IMR-90 (cell line): ENCODE measurements around the gene ANKRD11. TPM values are rescaled to one million over a fixed set of nuclear protein-coding genes. Genes with fewer than 3 reads are reported as not detected.

ENCODE experiments used
- ATAC-seq: fragments of 200-7000 bp; cut with Tn5 transposase; 2 replicates; pipeline ENCODE4 v1.9.1; 2020; ENCODE audit warnings: low read depth, mild to moderate bottlenecking, moderate library complexity
- BruUV-seq: library from RNA; stranded (reverse); fragments of 400-500 nt; replicated peaks from 2 replicates; lab custom pipeline; 2021; lab: Mats Ljungman, UMichigan
- CTCF ChIA-PET: fragments of 300-600 bp; formaldehyde crosslinking; extraction: SDS; loops from one replicate; lab custom pipeline; 2021; ENCODE audit warnings: antibody characterized with exemption; lab: Yijun Ruan, JAX
- POLR2A ChIA-PET: fragments of 300-600 bp; sonication (Branson Sonifier 250); formaldehyde crosslinking; loops from one replicate; lab custom pipeline; 2022; ENCODE audit warnings: antibody characterized with exemption; ENCODE audit not compliant: unreplicated experiment; lab: Charles Lee
- DNase-seq: peaks from one replicate; pipeline ENCODE4 v3.0.0; 2013
- H2AFZ ChIP-seq: replicated peaks from 2 replicates; pipeline ENCODE3; 2013; ENCODE audit warnings: low read length, mild to moderate bottlenecking; ENCODE audit not compliant: poor library complexity
- H2AK5ac ChIP-seq: 2 replicates; pipeline ENCODE4 v1.6.1; 2013; ENCODE audit warnings: low read depth, low read length, inconsistent platforms
- H2AK9ac ChIP-seq: replicated peaks from 2 replicates; pipeline ENCODE3; 2013; ENCODE audit warnings: mild to moderate bottlenecking, low read depth, low read length, moderate library complexity; ENCODE audit not compliant: poor library complexity
- H2BK120ac ChIP-seq: 2 replicates; pipeline ENCODE4 v1.6.1; 2013; ENCODE audit warnings: low read depth, low read length, inconsistent platforms
- H2BK15ac ChIP-seq: 3 replicates; pipeline ENCODE4 v1.6.1; 2013; ENCODE audit warnings: low read depth, low read length, inconsistent platforms
- H2BK20ac ChIP-seq: 2 replicates; pipeline ENCODE4 v1.6.1; 2013; ENCODE audit warnings: low read depth, mild to moderate bottlenecking, inconsistent platforms, low read length, moderate library complexity
- H2BK5ac ChIP-seq: 2 replicates; pipeline ENCODE4 v1.6.1; 2013; ENCODE audit warnings: mild to moderate bottlenecking, low read depth, low read length, inconsistent platforms; ENCODE audit not compliant: poor library complexity, severe bottlenecking
- H3K14ac ChIP-seq: replicated peaks from 2 replicates; pipeline ENCODE4 v1.6.1; 2013; ENCODE audit warnings: low read depth, low read length, inconsistent platforms
- H3K18ac ChIP-seq: 2 replicates; pipeline ENCODE4 v1.6.1; 2013; ENCODE audit warnings: low read depth, low read length, control low read depth
- H3K23ac ChIP-seq: 2 replicates; pipeline ENCODE4 v1.6.1; 2013; ENCODE audit warnings: low read depth, low read length, inconsistent platforms
- H3K27ac ChIP-seq: 2 replicates; pipeline ENCODE4 v1.5.1; 2013; ENCODE audit warnings: mild to moderate bottlenecking, control low read depth, low read length; ENCODE audit not compliant: insufficient read depth
- H3K27me3 ChIP-seq: 2 replicates; pipeline ENCODE4 v1.6.1; 2013; ENCODE audit warnings: low read length; ENCODE audit not compliant: control insufficient read depth, insufficient read depth
- H3K36me3 ChIP-seq: 2 replicates; pipeline ENCODE4 v1.6.1; 2013; ENCODE audit warnings: low read length, mixed read lengths; ENCODE audit not compliant: control insufficient read depth, insufficient read depth
- H3K4ac ChIP-seq: 2 replicates; pipeline ENCODE4 v1.6.1; 2013; ENCODE audit warnings: low read depth, low read length, inconsistent platforms
- H3K4me1 ChIP-seq: 2 replicates; pipeline ENCODE4 v1.6.1; 2013; ENCODE audit warnings: low read length, mixed read lengths; ENCODE audit not compliant: control insufficient read depth, insufficient read depth
- H3K4me2 ChIP-seq: 2 replicates; pipeline ENCODE4 v1.6.1; 2013; ENCODE audit warnings: low read depth, mild to moderate bottlenecking, control low read depth, low read length, moderate library complexity
- H3K4me3 ChIP-seq: 2 replicates; pipeline ENCODE4 v1.5.1; 2013; ENCODE audit warnings: low read depth, mild to moderate bottlenecking, control low read depth, low read length, moderate library complexity; ENCODE audit not compliant: insufficient read depth
- H3K56ac ChIP-seq: 2 replicates; pipeline ENCODE4 v1.6.1; 2013; ENCODE audit warnings: low read length, inconsistent platforms; ENCODE audit not compliant: insufficient read depth; ENCODE audit errors: extremely low read depth
- H3K79me1 ChIP-seq, 2 experiments: 2 replicates each; pipeline ENCODE4 v1.6.1; 2013; ENCODE audit warnings: low read length in 2 of 2, inconsistent platforms in 1 of 2, low read depth in 1 of 2
- H3K9ac ChIP-seq: 2 replicates; pipeline ENCODE4 v1.6.1; 2013; ENCODE audit warnings: low read depth, low read length, control low read depth
- H3K9me1 ChIP-seq: 2 replicates; pipeline ENCODE4 v1.6.1; 2013; ENCODE audit warnings: low read length, inconsistent platforms; ENCODE audit not compliant: insufficient read depth
- H3K9me3 ChIP-seq: 2 replicates; pipeline ENCODE4 v1.6.1; 2013; ENCODE audit warnings: low read length; ENCODE audit not compliant: control insufficient read depth, insufficient read depth
- H4K20me1 ChIP-seq: 2 replicates; pipeline ENCODE4 v1.6.1; 2013; ENCODE audit warnings: low read length, inconsistent platforms; ENCODE audit not compliant: insufficient read depth
- H4K5ac ChIP-seq: 2 replicates; pipeline ENCODE4 v1.6.1; 2013; ENCODE audit warnings: mild to moderate bottlenecking, low read depth, low read length, control low read depth
- H4K8ac ChIP-seq, 2 experiments: 2 replicates each; pipeline ENCODE4 v1.6.1; 2013; ENCODE audit warnings: low read depth in 2 of 2, low read length in 2 of 2, control low read depth in 1 of 2, inconsistent platforms in 1 of 2
- H4K91ac ChIP-seq: 2 replicates; pipeline ENCODE4 v1.6.1; 2013; ENCODE audit warnings: low read depth, low read length, inconsistent platforms; ENCODE audit not compliant: insufficient read depth
- BHLHE40 ChIP-seq: fragments of 150-350 bp; IDR thresholded peaks from 2 replicates; pipeline ENCODE4 v1.6.1; 2016; ENCODE audit warnings: mild to moderate bottlenecking, low read depth, low read length
- CHD1 ChIP-seq: IDR thresholded peaks from 2 replicates; pipeline ENCODE4 v1.6.1; 2012; ENCODE audit warnings: low read depth, low read length, improper control_type of control experiment
- FOS ChIP-seq: fragments of 150-350 bp; IDR thresholded peaks from 2 replicates; pipeline ENCODE4 v1.6.1; 2016; ENCODE audit warnings: low read depth, low read length
- MAFK ChIP-seq: IDR thresholded peaks from 2 replicates; pipeline ENCODE4 v1.6.1; 2012; ENCODE audit warnings: low read depth, low read length, improper control_type of control experiment
- MAZ ChIP-seq: IDR thresholded peaks from 2 replicates; pipeline ENCODE4 v1.6.1; 2012; ENCODE audit warnings: low read depth, mild to moderate bottlenecking, low read length, improper control_type of control experiment, moderate library complexity, borderline replicate concordance
- MXI1 ChIP-seq: IDR thresholded peaks from 2 replicates; pipeline ENCODE4 v1.6.1; 2012; ENCODE audit warnings: low read depth, mild to moderate bottlenecking, low read length, moderate library complexity, borderline replicate concordance
- POLR2A ChIP-seq: IDR thresholded peaks from 2 replicates; pipeline ENCODE4 v1.6.1; 2012; ENCODE audit warnings: mild to moderate bottlenecking, low read depth, low read length
- RAD21 ChIP-seq: IDR thresholded peaks from 2 replicates; pipeline ENCODE4 v1.6.1; 2012; ENCODE audit warnings: low read length, improper control_type of control experiment
- RCOR1 ChIP-seq: IDR thresholded peaks from 2 replicates; pipeline ENCODE4 v1.6.1; 2012; ENCODE audit warnings: mild to moderate bottlenecking, low read length, improper control_type of control experiment; ENCODE audit not compliant: insufficient replicate concordance
- SMC3 ChIP-seq: fragments of 150-350 bp; IDR thresholded peaks from 2 replicates; pipeline ENCODE4 v1.6.1; 2016; ENCODE audit warnings: low read depth, mild to moderate bottlenecking, antibody characterized with exemption, low read length, moderate library complexity
- WGBS, 2 experiments: methylation state at CpG; one replicate each; pipeline versions ENCODE4 v1.1.5 to v1.1.7; 2013; ENCODE audit warnings: missing lambda C conversion rate in 2 of 2; ENCODE audit not compliant: insufficient read length in 1 of 2; ENCODE audit errors: extremely low coverage in 2 of 2; 5-methylcytosine and 5-hydroxymethylcytosine counted together
- dilution Hi-C: fragments of 300-500 bp; cut with HindIII; formaldehyde crosslinking; loops from one replicate; pipeline ENCODE4 v1.14.3; 2018; ENCODE audit warnings: low sequenced_read_pairs; ENCODE audit not compliant: unreplicated experiment
- in situ Hi-C: fragments of 300-500 bp; cut with MboI; formaldehyde crosslinking; loops from 3 replicates; pipeline ENCODE4 v1.14.3; 2019; ENCODE audit warnings: low sequenced_read_pairs, inconsistent platforms, mixed read lengths
- intact Hi-C: fragments of 100-400 bp; cut with micrococcal nuclease; formaldehyde crosslinking; loops from 2 replicates; pipeline ENCODE4 v1.10.0; 2022
- polyA plus RNA-seq, 3 experiments: library from polyadenylated mRNA; depleted of rRNA; stranded (reverse); fragments of >200 nt; gene quantifications; 2 replicates each; pipeline ENCODE4 v1.2.3, GENCODE V29; 2012; ENCODE audit warnings: low replicate concordance in 1 of 3
- total RNA-seq: library from RNA; depleted of rRNA; stranded (reverse); fragments of >200 nt; gene quantifications from 2 replicates; pipeline ENCODE4 v1.2.3, GENCODE V29; 2012
- TF ChIP-seq, protein P1 (sequence below): conservative IDR thresholded peaks from 2 replicates; pipeline ENCODE4 v1.5.1; 2012; ENCODE audit warnings: mild to moderate bottlenecking, low read depth, low read length, improper control_type of control experiment
- TF ChIP-seq, protein P2 (sequence below): fragments of 150-350 bp; IDR thresholded peaks from 2 replicates; pipeline ENCODE4 v1.6.1; 2017; ENCODE audit warnings: mild to moderate bottlenecking, antibody characterized with exemption, low read length, low read depth
- TF ChIP-seq, protein P3 (sequence below): fragments of 150-350 bp; IDR thresholded peaks from 2 replicates; pipeline ENCODE4 v1.6.1; 2016; ENCODE audit warnings: low read depth, mild to moderate bottlenecking, low read length, moderate library complexity, borderline replicate concordance

Gene ANKRD11
- total and polyA plus RNA-seq, 2 of the 4 experiments (the other 2 are of a cell fraction), result 46.8 to 71.9 TPM

DNA sequence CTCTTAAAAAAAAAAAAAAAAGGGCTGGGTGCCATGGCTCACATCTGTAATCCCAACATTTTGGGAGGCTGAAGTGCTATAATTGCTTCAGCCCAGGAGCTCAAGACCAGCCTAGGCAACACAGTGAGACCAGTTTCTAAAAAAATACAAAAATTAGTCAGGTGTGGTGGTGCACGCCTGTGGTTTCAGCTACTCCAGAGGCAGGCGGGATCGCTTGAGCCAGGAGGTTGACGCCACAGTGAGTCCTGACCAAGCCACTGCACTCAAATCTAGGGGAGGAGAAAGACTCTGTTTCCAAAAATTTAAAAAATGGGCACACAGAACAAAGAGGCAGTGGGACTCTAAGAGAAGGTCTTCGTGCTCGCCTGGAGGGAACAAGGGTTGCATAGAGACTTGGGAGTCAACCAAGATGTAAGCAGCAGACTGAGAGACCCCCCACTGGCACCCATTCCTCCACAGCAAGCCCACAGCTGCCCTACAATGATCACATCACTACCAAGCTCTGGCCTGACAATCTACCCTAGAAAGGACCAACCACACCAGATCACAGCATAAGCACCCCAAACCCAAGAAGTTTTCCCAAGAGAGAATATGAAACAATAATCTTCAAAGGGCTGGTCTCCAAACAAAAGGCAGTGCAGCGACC lies 121.6 kb downstream of the ANKRD11 start:
- no TSS peak for BruUV-seq
- H2AK9ac ChIP-seq, result no peak overlapping the region
- no peak overlapping the region for H4K8ac ChIP-seq
- H3K27me3 ChIP-seq, result no peaks in the 10 kb centered on the region
- POLR2A ChIA-PET, result no interaction called here
- no peak overlapping the region for H2BK5ac ChIP-seq
- H2AFZ ChIP-seq, result no peak overlapping the region
- intact Hi-C loops, result no loop called here
- H3K27ac ChIP-seq, result no peak overlapping the region
- H2BK20ac ChIP-seq, result no peak overlapping the region
- H3K14ac ChIP-seq, result no peak overlapping the region
- H3K4me2 ChIP-seq, result no peak overlapping the region
- no peak overlapping the region for H4K5ac ChIP-seq
- H2AK5ac ChIP-seq, result no peak overlapping the region
- no peaks in the 10 kb centered on the region for H3K9me3 ChIP-seq
- 0 out of 2 replicates have a peak overlapping the region, but pooled peaks have one; percentile 27 for H3K23ac ChIP-seq
- dilution Hi-C loops, result no loop called here
- peaks cover 10% of the 10 kb centered on the region; the same call in 1 of the 2 replicates for H3K36me3 ChIP-seq
- CTCF ChIA-PET, result no interaction called here
- TF ChIP-seq, protein P1, sequence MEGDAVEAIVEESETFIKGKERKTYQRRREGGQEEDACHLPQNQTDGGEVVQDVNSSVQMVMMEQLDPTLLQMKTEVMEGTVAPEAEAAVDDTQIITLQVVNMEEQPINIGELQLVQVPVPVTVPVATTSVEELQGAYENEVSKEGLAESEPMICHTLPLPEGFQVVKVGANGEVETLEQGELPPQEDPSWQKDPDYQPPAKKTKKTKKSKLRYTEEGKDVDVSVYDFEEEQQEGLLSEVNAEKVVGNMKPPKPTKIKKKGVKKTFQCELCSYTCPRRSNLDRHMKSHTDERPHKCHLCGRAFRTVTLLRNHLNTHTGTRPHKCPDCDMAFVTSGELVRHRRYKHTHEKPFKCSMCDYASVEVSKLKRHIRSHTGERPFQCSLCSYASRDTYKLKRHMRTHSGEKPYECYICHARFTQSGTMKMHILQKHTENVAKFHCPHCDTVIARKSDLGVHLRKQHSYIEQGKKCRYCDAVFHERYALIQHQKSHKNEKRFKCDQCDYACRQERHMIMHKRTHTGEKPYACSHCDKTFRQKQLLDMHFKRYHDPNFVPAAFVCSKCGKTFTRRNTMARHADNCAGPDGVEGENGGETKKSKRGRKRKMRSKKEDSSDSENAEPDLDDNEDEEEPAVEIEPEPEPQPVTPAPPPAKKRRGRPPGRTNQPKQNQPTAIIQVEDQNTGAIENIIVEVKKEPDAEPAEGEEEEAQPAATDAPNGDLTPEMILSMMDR, result no peak
- TF ChIP-seq, protein P2, sequence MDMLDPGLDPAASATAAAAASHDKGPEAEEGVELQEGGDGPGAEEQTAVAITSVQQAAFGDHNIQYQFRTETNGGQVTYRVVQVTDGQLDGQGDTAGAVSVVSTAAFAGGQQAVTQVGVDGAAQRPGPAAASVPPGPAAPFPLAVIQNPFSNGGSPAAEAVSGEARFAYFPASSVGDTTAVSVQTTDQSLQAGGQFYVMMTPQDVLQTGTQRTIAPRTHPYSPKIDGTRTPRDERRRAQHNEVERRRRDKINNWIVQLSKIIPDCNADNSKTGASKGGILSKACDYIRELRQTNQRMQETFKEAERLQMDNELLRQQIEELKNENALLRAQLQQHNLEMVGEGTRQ, result no peak
- TF ChIP-seq RAD21, result no peak
- no peak for TF ChIP-seq MXI1
- no peak for TF ChIP-seq BHLHE40
- no peak for TF ChIP-seq FOS
- no peak for TF ChIP-seq SMC3
- TF ChIP-seq, protein P3, sequence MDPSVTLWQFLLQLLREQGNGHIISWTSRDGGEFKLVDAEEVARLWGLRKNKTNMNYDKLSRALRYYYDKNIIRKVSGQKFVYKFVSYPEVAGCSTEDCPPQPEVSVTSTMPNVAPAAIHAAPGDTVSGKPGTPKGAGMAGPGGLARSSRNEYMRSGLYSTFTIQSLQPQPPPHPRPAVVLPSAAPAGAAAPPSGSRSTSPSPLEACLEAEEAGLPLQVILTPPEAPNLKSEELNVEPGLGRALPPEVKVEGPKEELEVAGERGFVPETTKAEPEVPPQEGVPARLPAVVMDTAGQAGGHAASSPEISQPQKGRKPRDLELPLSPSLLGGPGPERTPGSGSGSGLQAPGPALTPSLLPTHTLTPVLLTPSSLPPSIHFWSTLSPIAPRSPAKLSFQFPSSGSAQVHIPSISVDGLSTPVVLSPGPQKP, result no peak
- no peak for TF ChIP-seq CHD1
- no peak for TF ChIP-seq MAFK
- no peak for TF ChIP-seq RCOR1
- TF ChIP-seq POLR2A, result no peak
- TF ChIP-seq MAZ, result no peak
- no peak overlapping the region for H3K9ac ChIP-seq
- H3K79me1 ChIP-seq, result peaks cover 21 to 94% of the 10 kb centered on the region in 2 experiments
- no peak overlapping the region for H3K4ac ChIP-seq
- H3K56ac ChIP-seq, result no peak overlapping the region
- peaks cover 100% of the 10 kb centered on the region for H4K20me1 ChIP-seq
- WGBS, 2 experiments, result 96% methylated on average over 5 of the region's 7 CpGs; no CpG with 5 or more reads in 1 of the 2 experiments
- no peak overlapping the region for H3K18ac ChIP-seq
- in situ Hi-C loops, result no loop called here
- ATAC-seq, result no peak
- no peak overlapping the region for H3K4me3 ChIP-seq
- peaks cover 77% of the 10 kb centered on the region for H3K9me1 ChIP-seq
- H2BK15ac ChIP-seq, result no peak overlapping the region
- no peak overlapping the region for H4K91ac ChIP-seq
- peaks cover 37% of the 10 kb centered on the region for H3K4me1 ChIP-seq
- no peak for DNase-seq
- H2BK120ac ChIP-seq, result no peak overlapping the region
